Activated naive CD8-positive, alpha-beta T cell treated with anti-CD3 and anti-CD28 coated beads, Interleukin-2, amount 50 U/mL, for 24 hours (primary cell): ENCODE measurements around the gene RAPGEF4.

Experiments used
- ATAC-seq: fragments of 150-1000 bp; cut with Tn5 transposase; one replicate; pipeline ENCODE4 v1.10.0; 2021
- DNase-seq: peaks from one replicate; pipeline ENCODE4 v3.0.0; 2021
- H3K27ac Mint-ChIP-seq: one replicate; pipeline ENCODE4 v1.8.0; 2021; ENCODE audit warnings: mild to moderate bottlenecking, mixed read lengths
- H3K27me3 Mint-ChIP-seq: one replicate; pipeline ENCODE4 v1.8.0; 2021; ENCODE audit warnings: mixed read lengths
- H3K36me3 Mint-ChIP-seq: one replicate; pipeline ENCODE4 v1.8.0; 2021; ENCODE audit warnings: low read depth, mixed read lengths
- H3K4me1 Mint-ChIP-seq: one replicate; pipeline ENCODE4 v1.8.0; 2021; ENCODE audit warnings: mixed read lengths
- H3K4me3 Mint-ChIP-seq: one replicate; pipeline ENCODE4 v1.8.0; 2021; ENCODE audit warnings: mild to moderate bottlenecking, moderate library complexity, mixed read lengths
- H3K9me3 Mint-ChIP-seq: one replicate; pipeline ENCODE4 v1.8.0; 2021; ENCODE audit warnings: mixed read lengths

The RAPGEF4 gene

GRCh38 chr2:172922306-172922705 is 186.7 kb downstream of the RAPGEF4 start:
- Mint-ChIP-seq H3K27ac (no peak overlapping the region), H3K4me1 (peaks cover 2% of the 10 kb centered on the region), H3K36me3 (no peaks in the 10 kb centered on the region), H3K4me3 (no peak overlapping the region), H3K27me3 (peaks cover 4% of the 10 kb centered on the region), H3K9me3 (no peaks in the 10 kb centered on the region)
- ATAC-seq (no peak), DNase-seq (no peak)

- Mint-ChIP-seq H3K27me3 (peaks cover 4% of the 10 kb centered on the region), H3K36me3 (no peaks in the 10 kb centered on the region), H3K4me3 (no peak overlapping the region), H3K4me1 (peaks cover 2% of the 10 kb centered on the region), H3K9me3 (no peaks in the 10 kb centered on the region), H3K27ac (no peak overlapping the region)
- ATAC-seq: no peak
- no peak for DNase-seq
Measured at GRCh38 chr2:172922815-172923214, 187.2 kb downstream of the RAPGEF4 start.

- H3K27ac Mint-ChIP-seq: no peak overlapping the region
- peaks cover 2% of the 10 kb centered on the region for H3K4me1 Mint-ChIP-seq
- H3K27me3 Mint-ChIP-seq: peaks cover 4% of the 10 kb centered on the region
- no peaks in the 10 kb centered on the region for H3K9me3 Mint-ChIP-seq
- ATAC-seq (no peak), DNase-seq (no peak)
- H3K36me3 Mint-ChIP-seq: no peaks in the 10 kb centered on the region
- no peak overlapping the region for H3K4me3 Mint-ChIP-seq
Measured at GRCh38 chr2:172924097-172924660, 188.5 kb downstream of the RAPGEF4 start.

DNA sequence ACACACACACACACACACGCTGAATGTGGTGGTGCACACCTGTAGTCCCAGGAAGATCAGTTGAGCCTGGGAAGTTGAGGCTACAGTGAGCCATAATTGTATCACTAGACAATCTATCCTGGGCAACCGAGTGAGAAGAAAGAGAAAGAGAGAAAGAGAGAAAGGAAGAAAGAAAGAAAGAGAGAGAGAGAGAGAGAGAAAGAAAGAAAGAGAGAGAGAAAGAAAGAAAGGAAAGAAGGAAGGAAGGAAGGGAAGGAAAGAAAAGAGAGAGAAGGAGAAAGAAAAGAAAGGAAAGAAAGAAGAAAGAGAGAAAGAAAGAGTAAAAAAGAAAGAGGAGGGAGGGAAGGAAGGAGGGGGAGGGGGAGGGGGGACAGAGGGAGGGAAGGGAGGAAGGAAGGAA is 190.0 kb downstream of the RAPGEF4 start:
- Mint-ChIP-seq H3K4me1 (peaks cover 2% of the 10 kb centered on the region), H3K36me3 (no peaks in the 10 kb centered on the region), H3K27ac (no peak overlapping the region), H3K27me3 (peaks cover 6% of the 10 kb centered on the region), H3K4me3 (no peak overlapping the region), H3K9me3 (no peaks in the 10 kb centered on the region)
- DNase-seq: no peak
- no peak for ATAC-seq

- Mint-ChIP-seq H3K4me3 (no peak overlapping the region), H3K9me3 (no peaks in the 10 kb centered on the region), H3K36me3 (no peaks in the 10 kb centered on the region), H3K27ac (no peak overlapping the region), H3K4me1 (peaks cover 8% of the 10 kb centered on the region), H3K27me3 (peaks cover 3% of the 10 kb centered on the region)
- DNase-seq: no peak
- ATAC-seq: no peak
Measured at GRCh38 chr2:172926785-172927640, 191.4 kb downstream of the RAPGEF4 start.

- Mint-ChIP-seq H3K27me3 (peaks cover 3% of the 10 kb centered on the region), H3K27ac (no peak overlapping the region), H3K36me3 (no peaks in the 10 kb centered on the region), H3K4me1 (peaks cover 10% of the 10 kb centered on the region), H3K4me3 (no peak overlapping the region), H3K9me3 (no peaks in the 10 kb centered on the region)
- ATAC-seq (no peak), DNase-seq (no peak)
Measured at GRCh38 chr2:172927641-172928357, 192.2 kb downstream of the RAPGEF4 start.

- no peak for ATAC-seq
- H3K36me3 Mint-ChIP-seq: no peaks in the 10 kb centered on the region
- H3K27ac Mint-ChIP-seq: no peak overlapping the region
- H3K4me3 Mint-ChIP-seq: no peak overlapping the region
- no peaks in the 10 kb centered on the region for H3K9me3 Mint-ChIP-seq
- DNase-seq: no peak
- H3K4me1 Mint-ChIP-seq: peaks cover 10% of the 10 kb centered on the region
- peaks cover 3% of the 10 kb centered on the region for H3K27me3 Mint-ChIP-seq
Measured at GRCh38 chr2:172928756-172929155, 193.1 kb downstream of the RAPGEF4 start.

GRCh38 chr2:172929644-172930043 is 194.0 kb downstream of the RAPGEF4 start:
- ATAC-seq (no peak), DNase-seq (no peak)
- H3K4me3 Mint-ChIP-seq: no peak overlapping the region
- no peak overlapping the region for H3K27ac Mint-ChIP-seq
- no peaks in the 10 kb centered on the region for H3K36me3 Mint-ChIP-seq
- peaks cover 3% of the 10 kb centered on the region for H3K27me3 Mint-ChIP-seq
- peaks cover 8% of the 10 kb centered on the region for H3K4me1 Mint-ChIP-seq
- no peaks in the 10 kb centered on the region for H3K9me3 Mint-ChIP-seq

DNA sequence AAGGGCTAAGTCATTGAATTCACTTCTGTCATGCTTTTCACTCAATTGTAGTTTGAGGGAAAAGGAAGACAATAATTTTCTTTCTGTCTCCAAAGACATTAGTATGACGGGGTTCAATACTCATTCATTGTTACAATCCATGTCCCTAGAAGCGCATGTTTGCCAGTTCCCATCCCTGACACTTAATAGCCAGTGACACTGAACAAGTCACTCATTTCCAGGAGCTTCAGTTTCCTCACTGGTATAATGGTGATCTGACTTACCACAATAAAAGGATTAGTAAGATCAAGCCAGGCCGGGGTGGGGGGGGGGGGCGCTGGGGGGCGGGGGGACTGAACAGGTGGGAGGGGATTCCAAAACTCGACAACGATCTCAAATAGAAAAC is 195.2 kb downstream of the RAPGEF4 start:
- no peaks in the 10 kb centered on the region for H3K9me3 Mint-ChIP-seq
- ATAC-seq: no peak
- no peak for DNase-seq
- peaks cover 8% of the 10 kb centered on the region for H3K4me1 Mint-ChIP-seq
- no peak overlapping the region for H3K4me3 Mint-ChIP-seq
- H3K27ac Mint-ChIP-seq: no peak overlapping the region
- no peaks in the 10 kb centered on the region for H3K36me3 Mint-ChIP-seq
- H3K27me3 Mint-ChIP-seq: peaks cover 3% of the 10 kb centered on the region

DNA sequence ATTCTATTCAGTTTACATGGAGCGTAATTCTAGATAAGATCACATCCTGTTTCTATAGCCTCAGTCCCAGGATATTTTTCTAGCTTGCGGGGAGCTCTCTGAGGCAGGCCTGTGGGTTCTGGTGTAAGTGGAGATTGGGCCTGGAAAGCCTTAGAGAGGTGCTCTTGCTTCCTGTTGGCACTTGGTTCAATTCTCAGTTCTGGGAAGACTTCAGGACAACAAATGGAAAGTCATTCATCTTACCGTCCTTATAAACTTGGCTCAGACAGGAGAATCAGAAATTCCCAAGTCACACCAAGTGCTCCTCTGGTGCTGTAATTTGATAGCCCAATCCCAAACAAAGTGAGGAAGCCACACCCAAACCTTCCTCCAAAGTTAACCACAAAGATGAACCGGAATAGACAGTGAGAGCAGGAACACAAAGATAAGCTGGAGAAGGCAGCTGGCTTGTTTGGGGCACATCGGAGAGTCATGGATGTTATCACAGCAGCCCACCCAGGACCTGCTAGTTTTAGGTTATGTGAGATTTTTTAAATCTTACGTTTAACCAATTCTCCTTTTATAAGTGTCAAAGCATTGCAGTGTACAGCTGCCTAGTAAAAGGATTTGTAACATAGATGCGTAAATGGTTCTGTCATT is 195.7 kb downstream of the RAPGEF4 start:
- ATAC-seq (no peak), DNase-seq (no peak)
- Mint-ChIP-seq H3K4me1 (peaks cover 8% of the 10 kb centered on the region), H3K4me3 (no peak overlapping the region), H3K36me3 (no peaks in the 10 kb centered on the region), H3K27ac (no peak overlapping the region), H3K9me3 (no peaks in the 10 kb centered on the region), H3K27me3 (peaks cover 3% of the 10 kb centered on the region)

GRCh38 chr2:172931918-172932520 is 196.4 kb downstream of the RAPGEF4 start:
- Mint-ChIP-seq H3K4me3 (no peak overlapping the region), H3K27me3 (peaks cover 3% of the 10 kb centered on the region), H3K9me3 (no peaks in the 10 kb centered on the region), H3K36me3 (no peaks in the 10 kb centered on the region), H3K4me1 (peaks cover 8% of the 10 kb centered on the region), H3K27ac (no peak overlapping the region)
- no peak for ATAC-seq
- DNase-seq: peak; percentile 72

DNA sequence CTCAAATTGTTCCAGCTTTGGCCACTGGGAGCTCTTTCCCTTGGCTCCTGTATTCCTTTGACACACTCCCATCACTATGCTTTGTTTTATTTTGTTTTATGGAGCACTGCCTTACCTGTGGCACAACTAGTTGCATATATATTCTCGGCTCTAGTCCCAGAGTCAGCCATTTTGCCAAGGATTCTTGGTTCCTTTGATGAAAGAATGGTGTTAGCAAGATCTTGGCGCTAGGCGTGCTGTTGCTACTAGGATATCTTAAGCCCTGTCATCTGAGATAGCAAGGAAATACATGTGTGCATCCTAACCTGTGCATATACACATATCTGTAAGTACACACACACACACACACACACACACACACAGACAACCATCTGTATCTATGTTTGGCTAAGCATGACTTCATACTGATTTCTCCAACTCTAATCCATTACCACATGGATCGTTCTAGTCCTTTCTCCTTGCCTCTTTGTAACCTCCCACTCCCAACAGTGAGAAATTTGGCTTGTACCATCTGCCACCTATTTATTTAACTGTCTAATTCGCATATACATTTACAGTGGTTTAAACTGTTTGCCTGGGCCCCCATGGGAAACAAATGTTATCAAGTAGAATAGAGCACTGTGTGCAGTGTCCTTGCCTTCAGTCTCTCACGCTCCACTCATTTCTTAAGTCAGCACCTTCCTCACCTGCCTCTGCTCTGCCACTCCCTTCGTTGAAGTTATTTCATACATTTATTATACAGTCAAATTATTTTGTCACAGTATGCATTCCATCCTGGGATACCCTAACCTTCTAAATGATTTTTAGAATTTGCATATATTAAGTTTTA is 202.5 kb downstream of the RAPGEF4 start:
- peaks cover 27% of the 10 kb centered on the region for H3K9me3 Mint-ChIP-seq
- ATAC-seq (no peak), DNase-seq (no peak)
- no peak overlapping the region for H3K4me3 Mint-ChIP-seq
- H3K4me1 Mint-ChIP-seq: peaks cover 8% of the 10 kb centered on the region
- peaks cover 2% of the 10 kb centered on the region for H3K27me3 Mint-ChIP-seq
- H3K36me3 Mint-ChIP-seq: peaks cover 8% of the 10 kb centered on the region
- H3K27ac Mint-ChIP-seq: no peak overlapping the region

DNA sequence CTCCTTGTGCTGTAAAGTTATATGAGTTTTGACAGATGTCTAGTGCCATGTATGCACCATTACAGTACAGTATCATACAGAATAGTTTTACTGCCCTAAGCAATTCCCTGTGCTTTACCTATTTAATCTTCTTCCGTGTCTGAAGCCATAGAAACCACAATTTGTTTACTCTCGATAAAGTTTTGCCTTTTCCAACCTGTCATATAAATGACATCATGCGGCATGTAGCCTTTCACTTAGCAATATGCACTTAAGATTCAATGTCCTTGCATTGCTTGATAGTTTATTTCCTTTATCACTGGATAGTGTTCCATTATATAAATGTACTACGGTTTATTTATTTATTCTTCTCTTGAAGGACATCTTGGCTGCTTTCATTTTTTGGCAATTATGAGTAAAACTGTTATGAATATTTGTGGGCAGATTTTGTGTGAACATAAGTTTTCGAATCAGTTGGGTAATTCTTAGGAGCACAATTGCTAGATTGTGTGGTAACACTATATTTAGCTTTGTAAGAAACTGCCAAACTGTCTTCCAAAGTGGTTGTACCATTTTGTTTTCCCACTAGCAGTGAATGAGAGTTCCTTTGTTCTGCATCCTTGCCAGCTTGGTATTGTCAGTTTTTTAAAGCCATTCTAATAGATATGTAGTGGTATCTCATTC is 203.2 kb downstream of the RAPGEF4 start:
- H3K27me3 Mint-ChIP-seq: peaks cover 2% of the 10 kb centered on the region
- no peak for DNase-seq
- peaks cover 8% of the 10 kb centered on the region for H3K36me3 Mint-ChIP-seq
- no peak overlapping the region for H3K27ac Mint-ChIP-seq
- ATAC-seq: no peak
- peaks cover 27% of the 10 kb centered on the region for H3K9me3 Mint-ChIP-seq
- H3K4me1 Mint-ChIP-seq: peaks cover 13% of the 10 kb centered on the region
- H3K4me3 Mint-ChIP-seq: no peak overlapping the region
